ENCODE results near the gene ARHGEF12. TPM values are rescaled to one million over a fixed set of nuclear protein-coding genes. Genes with fewer than 3 reads are reported as not detected.

Gene ARHGEF12
- total RNA-seq, 1 donor from 2014 or later: 27.2 TPM

DNA sequence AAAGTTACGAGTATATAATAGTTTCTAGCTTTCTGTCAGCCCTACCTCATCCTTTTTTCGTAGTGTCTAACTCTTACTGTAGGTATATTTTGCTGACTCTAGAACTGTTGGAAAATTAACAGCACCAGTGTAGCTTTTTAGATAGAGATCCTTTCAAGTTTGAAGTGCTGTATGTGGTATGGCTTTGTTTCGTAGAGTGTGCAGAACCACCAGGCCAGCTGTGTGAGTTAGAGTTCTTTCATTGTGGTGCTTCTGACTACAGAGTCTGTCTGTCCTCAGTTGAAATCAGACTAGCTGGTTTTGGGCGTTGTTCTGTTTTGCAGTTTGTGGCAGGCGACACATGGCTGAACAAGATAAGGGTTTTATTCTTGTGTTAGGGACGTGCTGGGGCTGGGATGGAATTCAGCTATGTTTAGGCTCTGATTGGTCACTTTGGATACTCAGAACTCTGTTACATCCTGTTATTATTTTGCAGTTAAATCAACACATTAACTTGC, 3.2 kb downstream of the ARHGEF12 start:
- intact Hi-C loops (cut with micrococcal nuclease): loop anchor here (5.0 to 10.0 kb wide), 2 partner anchors 93 to 685 kb away; partner anchors contain the start of gene TBCEL

DNA sequence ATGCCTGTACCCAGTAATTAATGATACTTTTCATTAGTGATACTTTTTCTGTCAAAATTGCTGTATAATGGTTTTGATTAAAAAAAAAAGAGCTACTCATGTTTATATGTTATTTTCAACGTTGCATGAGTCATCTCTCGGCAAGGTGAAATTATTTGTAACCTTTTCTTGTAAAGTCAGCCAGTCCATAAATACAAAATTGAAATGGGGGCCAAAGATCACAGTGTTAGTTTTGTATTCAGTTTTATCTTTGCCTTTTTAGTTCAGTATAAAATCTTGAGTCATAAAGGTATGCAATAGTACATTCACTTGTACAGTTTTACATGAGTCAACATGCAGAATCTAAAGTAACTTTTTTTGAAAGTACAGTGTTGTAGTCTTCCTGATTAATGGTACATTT, 4.3 kb downstream of the ARHGEF12 start:
- intact Hi-C loops (cut with micrococcal nuclease): loop anchor here (10.0 kb wide), 1 partner anchor 1124 kb away; no protein-coding TSS in a partner anchor

DNA sequence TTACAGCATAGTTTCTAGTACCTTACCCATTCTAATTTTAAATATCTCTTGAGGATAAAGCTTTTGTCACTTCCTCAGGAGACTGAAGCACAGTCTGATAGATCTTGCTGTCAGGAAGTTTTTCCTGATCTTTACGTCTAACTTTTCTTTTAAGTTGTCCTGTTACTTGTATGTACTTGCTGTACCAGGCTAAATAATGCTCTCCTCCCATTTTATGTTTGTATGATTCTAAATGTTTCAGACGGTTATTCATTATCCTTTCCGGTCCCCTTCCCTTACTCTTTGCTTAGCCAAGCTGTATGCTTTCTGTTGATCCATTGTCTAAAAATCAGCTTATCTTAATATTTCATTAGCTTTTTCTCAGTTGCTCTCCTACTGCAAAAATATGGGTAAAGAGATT, 6.0 kb downstream of the ARHGEF12 start:
- intact Hi-C loops (cut with micrococcal nuclease): loop anchor here (10.0 kb wide), 1 partner anchor 1123 kb away; no protein-coding TSS in a partner anchor

DNA sequence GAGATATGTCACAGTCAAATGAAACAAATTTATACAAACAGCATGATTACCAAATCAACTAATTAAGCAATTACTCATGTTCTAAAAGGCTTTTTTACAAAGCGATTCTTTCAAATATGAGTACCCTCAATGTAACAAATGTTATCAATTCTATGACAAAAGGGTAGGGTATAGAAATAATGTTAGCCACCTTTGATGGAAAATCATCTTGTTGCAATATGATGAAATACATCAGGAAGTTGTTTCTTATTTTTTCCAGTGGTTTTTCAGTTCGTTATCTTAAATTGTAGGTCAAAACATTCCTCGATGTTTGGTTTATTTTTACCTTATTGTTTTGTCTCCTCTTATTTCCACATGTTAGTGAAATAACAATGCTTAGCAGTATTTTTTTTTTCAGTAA, 6.5 kb downstream of the ARHGEF12 start:
- intact Hi-C loops (cut with micrococcal nuclease): loop anchor here (10.0 kb wide), 1 partner anchor 1122 kb away; no protein-coding TSS in a partner anchor

DNA sequence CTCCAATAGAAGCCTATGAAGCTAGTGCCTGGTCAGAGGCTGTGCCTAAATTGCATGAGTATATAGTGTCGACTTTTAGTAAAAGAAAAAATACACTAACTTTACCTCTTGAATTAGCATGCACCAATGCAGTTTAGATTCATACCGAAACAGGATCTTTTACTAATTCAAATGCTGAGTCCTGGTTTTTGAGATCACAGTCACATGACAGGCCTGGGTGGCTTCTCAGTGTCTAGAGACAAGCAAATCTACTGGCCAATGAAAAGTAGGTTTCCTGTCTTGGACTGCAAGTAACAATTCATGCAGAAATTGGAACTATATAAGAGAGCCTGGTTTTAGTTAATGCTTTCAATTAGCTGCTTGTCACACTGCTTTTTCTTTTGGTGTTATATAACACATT, 7.2 kb downstream of the ARHGEF12 start:
- intact Hi-C loops (cut with micrococcal nuclease): loop anchor here (10.0 kb wide), 1 partner anchor 1121 kb away; no protein-coding TSS in a partner anchor

DNA sequence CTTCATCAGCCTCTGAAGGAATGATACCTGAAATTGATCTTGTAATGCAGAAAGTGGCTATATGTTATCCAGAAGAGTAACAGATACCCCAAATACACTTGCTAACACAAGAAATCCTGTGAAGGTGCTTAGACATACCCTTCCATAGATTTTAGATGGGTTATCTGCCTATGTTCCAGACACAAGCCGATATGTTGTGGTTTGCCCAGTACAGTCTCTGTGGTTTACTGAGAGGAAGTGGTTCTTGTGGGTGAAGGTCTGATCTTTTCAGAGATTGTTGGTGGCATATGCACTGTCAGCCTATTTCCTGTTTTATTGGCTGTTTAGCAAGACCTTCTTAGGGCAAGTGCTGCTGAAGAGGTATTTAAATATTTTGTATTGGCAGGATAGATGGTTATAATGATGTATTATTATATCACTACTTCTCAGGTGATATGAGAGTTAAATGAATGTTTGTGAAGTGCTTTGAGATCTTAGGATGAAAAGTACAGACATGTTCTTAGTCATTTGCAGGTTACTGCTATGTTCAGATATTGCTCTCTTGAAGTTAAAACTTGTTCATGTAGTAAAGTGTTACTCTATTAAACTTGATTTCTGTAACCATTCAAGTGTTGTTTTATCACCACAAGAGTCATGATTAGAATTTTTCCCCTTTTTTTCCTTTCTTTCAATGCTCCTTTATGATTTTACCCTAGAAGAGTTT, 8.2 kb downstream of the ARHGEF12 start:
- intact Hi-C loops (cut with micrococcal nuclease): loop anchor here (1.0 to 10.0 kb wide), 3 partner anchors 8 to 1120 kb away; partner anchors contain the start of gene ARHGEF12

DNA sequence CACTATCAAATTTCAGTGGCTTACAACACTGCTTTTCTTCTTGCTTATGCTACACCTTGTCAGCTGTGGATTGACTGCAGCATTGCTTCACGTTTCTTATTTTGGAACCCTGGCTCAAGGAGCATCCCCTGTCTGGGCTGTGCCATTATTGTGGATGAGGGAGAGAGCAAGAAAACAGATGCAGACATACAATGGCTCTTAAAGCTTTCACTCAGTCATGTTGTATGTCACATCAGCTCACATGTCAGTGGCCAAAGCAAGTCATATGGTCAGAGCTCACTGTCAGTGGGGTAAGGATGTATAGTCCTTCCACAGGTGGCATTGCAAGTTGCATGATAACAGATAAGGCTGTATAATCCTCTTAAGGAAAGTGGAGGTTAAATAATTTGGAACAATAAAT, 10.0 kb downstream of the ARHGEF12 start:
- intact Hi-C loops (cut with micrococcal nuclease): loop anchor here (10.0 kb wide), 1 partner anchor 1119 kb away; no protein-coding TSS in a partner anchor

DNA sequence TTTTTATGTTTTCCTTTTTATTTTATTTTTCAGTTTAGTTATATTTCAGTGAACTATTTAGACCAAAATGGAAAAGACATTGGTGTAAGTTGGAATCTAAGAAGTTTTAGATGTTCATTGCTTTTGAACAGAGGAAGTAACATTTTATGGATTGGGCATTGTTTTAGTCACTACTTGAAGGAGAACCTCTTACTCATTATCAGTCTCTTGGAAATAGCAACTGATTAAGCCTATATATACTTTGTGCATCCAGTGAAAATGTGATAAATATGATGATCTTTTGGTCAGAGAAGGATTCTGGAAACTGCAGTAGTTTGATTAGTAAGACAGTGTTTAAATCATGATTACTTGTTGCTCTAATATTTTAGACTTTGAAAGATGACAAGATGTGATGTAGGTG, 14.4 kb downstream of the ARHGEF12 start:
- intact Hi-C loops (cut with micrococcal nuclease): no loop called here

DNA sequence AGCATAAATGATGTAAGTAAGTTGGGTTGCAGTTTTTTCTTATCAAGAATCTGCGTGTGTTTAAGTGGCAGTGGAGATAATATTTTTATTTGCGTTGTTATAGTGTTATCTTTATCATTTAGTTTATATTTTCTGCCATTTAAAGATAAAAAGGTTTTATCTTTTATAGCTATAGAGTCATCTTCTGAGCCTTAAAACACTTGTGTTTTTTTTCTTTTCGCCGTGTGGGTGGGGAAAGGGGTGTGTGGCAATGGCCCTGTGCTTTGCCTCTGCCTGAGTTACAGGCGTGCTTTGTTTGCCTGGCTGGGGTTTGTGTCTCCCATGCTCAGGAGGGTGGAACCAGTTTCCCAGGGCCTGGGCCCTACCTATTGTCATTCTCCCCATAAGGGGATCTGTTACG, 16.2 kb downstream of the ARHGEF12 start:
- intact Hi-C loops (cut with micrococcal nuclease): no loop called here

DNA sequence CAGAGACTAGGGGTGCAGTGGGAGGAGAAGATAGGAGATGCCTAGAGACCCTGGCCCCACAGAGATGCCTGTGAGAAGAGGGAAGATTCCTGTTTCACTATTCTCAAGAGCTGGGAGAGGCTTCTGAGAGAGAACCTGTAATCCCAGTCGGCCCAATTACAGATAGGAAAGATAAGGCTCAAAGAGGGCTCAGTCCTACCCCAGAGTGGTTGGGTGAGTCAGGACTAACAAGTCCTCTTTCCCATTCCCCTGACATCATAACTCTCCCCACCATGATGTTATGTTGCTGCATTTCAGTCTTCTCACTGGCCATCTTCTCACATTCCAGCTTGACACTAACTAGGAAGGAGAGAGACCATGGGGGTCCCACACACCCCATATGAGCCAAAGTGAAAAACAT, 17.9 kb downstream of the ARHGEF12 start:
- intact Hi-C loops (cut with micrococcal nuclease): no loop called here

DNA sequence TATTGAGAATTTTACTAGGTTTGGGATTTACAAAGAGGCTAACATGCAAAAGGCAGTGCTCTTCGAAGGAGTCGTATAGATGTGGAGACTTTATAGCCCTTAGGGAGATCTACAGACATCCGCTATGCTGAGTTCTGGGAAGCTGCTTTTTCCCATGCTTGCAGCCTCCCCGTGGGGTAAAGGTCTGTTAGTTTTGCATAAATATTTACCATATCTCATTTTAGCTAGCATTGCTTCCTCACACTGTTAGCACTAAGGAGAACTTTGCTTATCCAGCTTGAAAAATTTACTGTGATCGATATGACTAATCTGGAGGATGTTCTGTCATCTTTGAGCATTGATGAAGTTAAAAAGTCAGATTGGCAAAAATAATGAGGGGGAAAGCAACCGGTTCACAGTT, 18.6 kb downstream of the ARHGEF12 start:
- intact Hi-C loops (cut with micrococcal nuclease): no loop called here

DNA sequence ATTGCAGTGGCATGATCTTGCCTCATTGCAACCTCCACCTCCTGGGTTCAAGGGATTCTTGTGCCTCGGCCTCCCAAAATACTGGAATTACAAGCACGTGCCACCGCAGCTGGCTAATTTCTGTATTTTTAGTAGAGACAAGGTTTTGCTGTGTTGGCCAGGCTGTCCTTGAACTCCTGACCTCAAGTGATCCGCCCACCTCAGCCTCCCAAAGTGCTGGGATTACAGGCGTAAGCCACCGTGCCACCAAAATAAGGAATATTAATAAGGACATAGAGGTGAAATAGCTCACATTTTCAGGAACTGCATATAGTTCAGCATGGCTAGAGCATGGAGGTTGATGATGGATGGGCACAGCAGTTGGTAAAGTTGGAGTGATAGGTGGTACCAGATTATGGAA, 21.4 kb downstream of the ARHGEF12 start:
- intact Hi-C loops (cut with micrococcal nuclease): no loop called here

DNA sequence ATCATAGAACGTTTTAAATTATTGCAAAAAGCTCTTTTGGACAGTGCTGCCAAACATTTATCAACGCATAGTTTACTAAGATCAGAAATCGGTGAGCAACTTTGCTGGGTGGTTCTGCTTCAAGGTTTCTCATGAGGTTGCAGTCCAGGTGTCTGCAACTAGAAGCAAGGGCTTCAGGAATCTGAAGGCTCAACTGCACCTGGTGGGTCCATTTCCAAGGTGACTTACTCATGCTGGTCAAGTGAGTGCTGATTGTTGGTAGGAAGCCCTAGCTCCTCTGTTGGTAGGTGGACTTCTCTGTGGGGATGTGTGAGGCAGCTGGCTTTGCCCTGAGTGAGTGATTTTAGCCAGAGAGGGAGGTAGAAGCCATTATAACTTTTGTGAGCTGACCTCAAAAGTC, 22.5 kb downstream of the ARHGEF12 start:
- intact Hi-C loops (cut with micrococcal nuclease): no loop called here

DNA sequence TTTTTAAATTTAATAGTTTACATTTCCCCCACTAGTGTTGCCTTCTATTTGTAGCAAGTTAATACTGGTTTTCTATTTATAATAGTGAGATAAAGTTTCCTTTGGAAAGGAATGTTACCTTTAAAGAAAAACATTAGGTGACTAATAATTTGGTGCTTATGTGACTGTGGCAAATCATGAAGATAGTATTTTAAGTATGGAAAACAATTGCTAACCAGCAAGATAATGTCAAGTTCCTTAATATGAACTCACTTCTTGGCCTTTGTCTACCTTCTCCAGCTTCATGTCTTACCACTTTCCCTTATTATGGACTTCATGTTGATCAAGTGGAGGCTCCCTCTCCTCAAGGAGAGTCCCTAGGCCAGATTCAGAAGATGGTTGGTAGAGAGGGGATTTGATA, 27.2 kb downstream of the ARHGEF12 start:
- intact Hi-C loops (cut with micrococcal nuclease): no loop called here

DNA sequence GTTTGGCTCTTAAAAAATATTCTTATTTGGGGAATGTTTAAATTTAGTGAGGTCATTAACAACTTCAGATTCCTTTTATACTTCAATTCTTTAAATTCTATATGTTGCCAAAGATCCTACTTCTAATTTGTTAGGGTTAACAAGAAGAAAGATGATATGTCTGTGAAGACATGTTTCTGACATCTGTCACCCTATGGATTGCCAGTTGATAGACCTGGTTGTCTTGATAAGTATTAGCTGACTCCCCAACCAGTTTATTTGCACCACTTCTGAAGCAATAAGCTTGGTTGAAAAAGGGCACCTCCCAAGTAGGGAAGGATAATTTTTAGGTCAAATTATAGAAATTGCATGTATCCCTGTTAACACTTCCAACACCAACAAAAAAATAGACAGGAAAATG, 29.3 kb downstream of the ARHGEF12 start:
- intact Hi-C loops (cut with micrococcal nuclease): no loop called here

DNA sequence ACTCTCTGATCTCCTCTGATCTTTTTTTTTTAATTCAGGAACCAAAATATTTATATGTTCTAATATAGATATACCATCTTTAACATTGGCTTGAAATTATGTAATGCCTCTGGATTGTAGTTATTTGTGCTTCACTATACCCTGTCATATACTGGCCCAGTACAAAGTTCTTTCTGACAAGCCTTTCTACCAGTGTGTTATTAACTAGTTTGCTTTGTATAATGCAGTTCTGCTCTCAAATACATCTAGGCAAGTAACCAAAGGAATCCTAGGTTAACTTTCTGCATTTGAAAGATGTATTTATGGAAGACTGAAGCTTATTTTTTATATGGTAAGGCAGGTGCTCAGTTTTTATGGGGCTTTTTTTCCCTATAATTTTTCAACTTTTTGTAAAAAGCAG, 36.1 kb downstream of the ARHGEF12 start:
- intact Hi-C loops (cut with micrococcal nuclease): no loop called here

DNA sequence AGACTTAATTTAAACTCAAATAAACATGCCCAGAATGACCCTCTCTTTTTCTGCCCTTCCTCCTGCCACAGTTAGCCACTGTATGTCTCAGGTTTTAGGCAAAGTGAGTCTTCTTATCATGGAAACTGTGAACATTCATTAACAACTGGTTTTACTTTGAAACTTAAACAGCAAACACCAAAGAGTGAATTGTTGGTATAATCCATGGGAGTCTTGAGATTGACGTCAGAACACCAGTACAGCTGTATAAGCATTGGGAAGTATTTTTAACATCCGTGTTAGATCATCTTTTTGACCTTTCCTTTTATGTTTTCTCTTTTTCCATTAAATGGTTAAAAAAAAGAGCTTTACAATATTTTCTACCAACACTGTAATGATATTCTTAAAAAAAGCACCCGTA, 38.9 kb downstream of the ARHGEF12 start:
- intact Hi-C loops (cut with micrococcal nuclease): no loop called here

DNA sequence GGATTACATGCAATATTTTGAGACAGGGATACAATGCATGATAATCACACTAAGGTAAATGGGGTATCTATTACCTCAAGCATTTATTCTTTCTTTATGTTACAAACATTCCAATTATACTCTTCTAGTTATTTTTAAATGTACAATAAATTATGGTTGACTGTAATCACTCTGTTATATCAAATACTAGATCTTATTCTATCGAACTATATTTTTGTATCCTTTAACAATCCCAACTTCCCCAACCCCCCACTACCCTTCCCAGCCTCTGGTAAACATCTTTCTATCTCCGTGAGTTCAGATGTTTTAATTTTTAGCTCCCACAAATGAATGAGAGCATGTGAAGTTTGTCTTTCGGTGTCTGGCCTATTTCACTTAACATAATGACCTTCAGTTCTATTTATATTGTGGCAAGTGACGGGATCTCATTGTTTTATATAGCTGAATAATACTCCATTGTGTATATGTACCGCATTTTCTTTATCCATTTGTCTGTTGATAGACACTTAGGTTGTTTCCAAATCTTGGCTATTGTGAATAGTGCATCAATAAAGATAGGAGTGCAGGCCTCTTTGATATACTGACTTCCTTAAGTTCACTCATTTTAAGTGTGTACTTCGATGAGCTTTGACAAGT, 40.5 kb downstream of the ARHGEF12 start:
- intact Hi-C loops (cut with micrococcal nuclease): no loop called here

DNA sequence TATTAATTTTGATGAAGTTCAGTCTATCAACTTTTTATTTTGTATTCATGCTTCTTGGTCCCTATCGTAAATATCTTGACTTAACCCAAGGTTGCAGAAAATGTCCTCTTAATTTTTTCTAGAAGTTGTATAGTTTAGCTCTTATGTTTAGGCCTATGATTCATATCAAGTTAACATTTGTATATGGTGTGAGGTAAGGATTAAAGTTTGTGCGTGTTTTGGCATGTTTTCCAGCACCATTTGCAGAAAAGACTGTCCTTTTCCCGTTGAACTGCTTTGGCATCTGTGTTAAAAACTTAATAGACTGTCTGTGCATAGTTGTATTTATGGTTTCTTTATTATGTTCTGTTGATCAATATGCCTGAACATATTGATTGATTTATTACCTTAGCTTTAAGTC, 42.3 kb downstream of the ARHGEF12 start:
- intact Hi-C loops (cut with micrococcal nuclease): no loop called here

DNA sequence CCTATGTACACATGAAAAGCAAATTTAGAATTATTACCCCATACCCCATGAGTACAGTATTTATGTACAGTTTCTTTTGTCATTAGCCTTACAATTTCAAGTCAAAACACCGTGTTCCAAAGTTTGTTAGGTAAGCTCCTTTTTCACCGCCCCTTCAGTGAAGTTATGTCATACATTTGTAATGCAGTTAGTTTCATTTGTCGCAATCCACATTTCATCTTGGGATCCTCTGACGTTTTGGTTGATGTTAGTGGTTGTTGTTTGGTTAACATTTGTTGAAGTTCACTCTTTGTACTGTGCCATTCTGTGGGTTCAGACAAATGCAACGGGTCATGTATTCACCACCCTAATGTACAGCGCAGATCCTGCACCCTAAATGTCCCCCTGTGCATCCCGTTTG, 45.2 kb downstream of the ARHGEF12 start:
- intact Hi-C loops (cut with micrococcal nuclease): no loop called here

DNA sequence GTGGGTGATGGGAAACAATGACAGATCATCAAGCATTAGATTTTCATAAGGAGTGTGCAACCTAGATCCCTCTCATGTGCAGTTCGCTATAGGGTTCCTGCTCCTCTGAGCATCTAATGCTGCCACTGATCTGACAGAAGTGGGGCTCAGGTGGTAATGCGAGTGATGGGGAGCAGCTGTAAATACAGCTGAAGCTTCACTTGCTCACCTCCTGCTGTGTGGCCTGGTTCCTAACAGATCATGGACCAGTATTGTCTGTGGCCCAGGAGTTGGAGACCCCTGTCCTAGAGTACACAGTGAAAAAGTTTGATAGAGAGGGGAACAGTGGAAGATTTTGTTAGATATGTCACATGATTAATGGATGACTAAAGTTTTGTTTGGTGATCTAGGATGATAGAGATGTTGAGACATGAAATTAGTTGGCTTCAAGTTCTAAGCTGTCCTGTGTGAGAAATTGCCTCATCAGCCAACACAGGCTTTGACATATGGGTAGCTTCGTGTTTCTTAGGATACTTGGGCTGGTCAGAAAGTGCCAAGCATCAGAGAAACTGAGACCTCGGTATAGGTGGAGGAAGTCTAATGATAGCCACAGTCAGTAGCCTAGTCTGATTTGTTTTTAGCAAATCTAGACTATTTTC, 47.4 kb downstream of the ARHGEF12 start:
- intact Hi-C loops (cut with micrococcal nuclease): no loop called here

DNA sequence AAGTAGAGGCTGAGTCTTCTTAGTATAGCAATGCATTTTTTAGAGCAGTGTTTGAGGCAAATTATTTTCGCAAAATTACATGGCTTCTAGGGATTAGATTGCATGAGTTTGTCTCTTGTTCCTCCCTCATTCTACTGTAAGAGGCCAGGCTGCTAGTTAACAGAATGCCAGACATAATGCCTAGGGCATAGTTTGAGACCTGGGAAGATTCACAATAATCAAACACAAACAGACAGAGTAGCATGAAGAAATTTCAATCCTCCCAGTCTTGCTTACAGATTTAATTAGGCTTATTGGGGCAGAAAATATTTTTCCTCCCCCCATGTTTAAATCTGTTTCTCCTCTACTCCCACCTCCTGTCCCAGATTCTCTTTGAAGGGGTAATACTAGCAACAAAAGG, 48.3 kb downstream of the ARHGEF12 start:
- intact Hi-C loops (cut with micrococcal nuclease): no loop called here

Data from T-helper 1 cell treated with Interleukin-12 subunit alpha and Interleukin-12 subunit beta and Interleukin-4 antibody, amounts not matched to agents 30 ng/mL and 1 ng/mL, for 36 hours (primary cell).